HG03095 (cell line): Measurements from ENCODE around the gene MYH7B.

Experiments used
- ATAC-seq: cut with Tn5 transposase; IDR thresholded peaks from one replicate; pipeline ENCODE4 v1.9.1; 2021; ENCODE audit warnings: moderate library complexity; ENCODE audit not compliant: unreplicated experiment

The MYH7B gene

DNA sequence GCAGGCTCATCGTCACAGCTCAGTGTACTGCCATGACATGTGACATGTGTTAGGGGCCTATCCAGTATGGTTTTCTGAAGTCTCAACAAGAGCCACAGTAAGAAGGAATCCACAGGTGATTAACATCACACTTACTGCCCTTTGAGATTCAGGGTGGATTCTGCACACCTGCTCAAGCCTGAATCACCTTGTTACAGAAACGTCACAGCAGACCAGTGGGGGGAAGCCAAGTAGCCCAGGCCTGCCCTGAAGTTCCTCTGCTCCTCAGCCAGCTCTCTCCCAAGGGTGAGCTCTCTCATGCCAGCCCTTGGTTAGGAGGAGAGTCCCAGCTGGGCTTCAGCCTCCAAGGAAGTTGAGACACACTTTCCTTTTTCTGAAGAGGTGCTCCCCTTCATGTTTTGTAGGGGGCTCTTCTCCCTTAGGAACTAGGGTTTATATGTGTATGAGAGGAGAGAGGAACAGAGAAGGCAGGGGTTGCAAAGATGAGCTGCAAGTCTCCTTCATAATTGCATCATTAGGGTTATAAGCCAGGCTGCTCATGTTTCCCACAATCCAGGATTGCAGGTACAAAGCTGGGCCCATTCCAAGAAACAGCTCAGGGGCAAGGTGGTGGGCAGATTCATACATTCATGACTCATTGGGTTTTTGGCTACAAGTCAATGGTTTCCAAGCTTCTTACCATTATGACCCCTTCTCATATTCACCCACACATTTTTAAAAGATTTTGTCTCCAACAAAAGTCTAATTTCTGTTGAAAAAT is 11.7 kb upstream of the MYH7B start:
- ATAC-seq: no peak

- no peak for ATAC-seq
These were observed 10.2 kb upstream of the MYH7B start for GRCh38 chr20:34945315-34946077.

GRCh38 chr20:34946661-34947060 is 9.0 kb upstream of the MYH7B start:
- no peak for ATAC-seq

- ATAC-seq: no peak
These were observed 8.3 kb upstream of the MYH7B start for GRCh38 chr20:34947336-34947735.

DNA sequence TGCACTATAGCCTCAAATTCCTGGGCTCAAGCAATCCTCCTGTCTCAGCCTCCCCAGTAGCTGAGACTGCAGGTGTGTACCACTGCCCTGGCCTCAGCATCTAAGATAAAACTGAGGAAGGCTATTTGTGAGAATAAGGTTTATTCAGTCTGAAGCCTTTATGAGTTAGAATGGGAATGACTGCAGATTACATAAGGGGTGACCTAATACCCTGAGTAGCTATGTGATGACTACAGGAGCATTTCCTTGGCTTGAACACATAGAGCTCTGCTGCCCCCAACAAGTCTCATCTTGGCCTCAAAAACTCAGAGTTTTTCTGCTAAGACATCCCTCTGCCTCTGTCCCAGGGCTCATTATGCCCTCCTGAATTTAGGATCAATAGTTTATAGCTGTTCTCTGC is 7.6 kb upstream of the MYH7B start:
- ATAC-seq: no peak

DNA sequence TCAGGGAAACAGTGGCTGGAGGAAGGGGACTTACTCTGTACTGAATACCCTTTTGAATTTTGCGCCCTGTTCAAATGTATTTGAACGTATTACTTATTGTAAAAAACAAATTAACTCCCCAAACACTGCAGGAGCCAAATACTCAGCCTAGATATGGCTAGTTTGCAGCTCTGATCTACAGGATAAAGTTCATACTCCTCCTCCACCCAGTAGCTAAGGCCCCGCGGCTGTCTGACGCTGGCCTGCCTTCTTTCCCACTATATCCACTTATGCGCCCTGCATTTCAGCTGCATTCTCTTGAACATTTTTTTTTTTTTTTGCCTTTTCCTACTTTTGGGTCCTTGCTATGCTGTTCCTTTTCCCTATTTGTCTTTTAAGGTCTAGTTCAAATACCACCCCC is 6.5 kb upstream of the MYH7B start:
- no peak for ATAC-seq

- no peak for ATAC-seq
These were observed 4.4 kb upstream of the MYH7B start for GRCh38 chr20:34951252-34951651.

DNA sequence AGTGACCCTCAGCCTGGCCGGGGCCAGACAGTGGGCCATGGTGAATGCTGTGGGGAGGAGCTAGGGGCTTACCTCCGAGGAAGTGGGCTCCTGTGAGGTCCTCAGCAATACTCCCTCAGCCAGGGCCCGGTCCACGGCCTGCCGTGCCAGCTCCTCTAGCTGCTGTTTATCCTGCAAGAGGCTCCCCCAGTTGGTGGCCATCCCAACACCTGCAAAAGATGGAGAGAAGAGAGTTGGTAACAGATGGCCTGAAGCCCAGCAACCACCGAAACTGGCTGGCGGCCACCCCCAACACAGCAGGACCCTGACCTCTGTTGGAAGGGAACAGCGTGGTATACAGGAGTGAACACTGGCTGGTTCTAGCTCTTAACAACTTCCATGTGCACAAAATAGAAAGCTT is 4.0 kb upstream of the MYH7B start:
- no peak for ATAC-seq

DNA sequence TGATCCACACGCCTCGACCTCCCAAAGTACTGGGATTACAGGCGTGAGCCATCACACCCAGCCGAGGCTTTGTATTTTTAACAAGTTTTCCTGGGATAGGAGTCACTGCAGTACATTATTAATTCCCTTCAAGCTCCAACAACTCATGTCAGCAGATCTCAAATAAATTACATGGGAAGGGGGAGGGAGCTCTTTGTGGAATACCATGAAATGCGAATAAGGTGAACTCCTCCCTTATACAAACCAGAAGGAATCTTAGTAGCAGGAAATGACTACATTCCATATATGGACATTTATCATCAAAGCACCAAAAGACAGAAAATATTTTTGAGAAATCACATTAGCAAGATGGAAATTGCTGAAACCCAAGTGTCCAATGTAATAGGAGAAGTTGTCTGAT is 3.0 kb upstream of the MYH7B start:
- no peak for ATAC-seq

DNA sequence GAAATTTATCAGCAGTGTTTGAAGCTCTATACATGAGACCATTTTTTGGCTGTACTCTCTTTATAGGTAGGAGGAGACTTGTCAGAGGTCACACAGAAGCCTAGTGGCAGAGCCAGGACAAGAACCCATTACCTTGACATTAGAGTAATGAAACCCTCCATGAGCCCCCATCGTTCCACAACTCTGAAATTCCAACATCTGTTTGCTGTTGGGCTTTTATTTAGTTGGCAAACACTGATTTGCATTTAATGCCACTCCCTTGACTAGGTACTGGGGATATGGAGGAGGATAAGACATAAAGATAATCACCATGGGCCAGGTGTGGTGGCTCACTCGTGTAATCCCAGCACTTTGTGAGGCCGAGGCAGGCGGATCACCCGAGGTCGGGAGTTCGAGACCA is 1.7 kb upstream of the MYH7B start:
- no peak for ATAC-seq

- no peak for ATAC-seq
These were observed 801 bp upstream of the MYH7B start for GRCh38 chr20:34954904-34955230.

DNA sequence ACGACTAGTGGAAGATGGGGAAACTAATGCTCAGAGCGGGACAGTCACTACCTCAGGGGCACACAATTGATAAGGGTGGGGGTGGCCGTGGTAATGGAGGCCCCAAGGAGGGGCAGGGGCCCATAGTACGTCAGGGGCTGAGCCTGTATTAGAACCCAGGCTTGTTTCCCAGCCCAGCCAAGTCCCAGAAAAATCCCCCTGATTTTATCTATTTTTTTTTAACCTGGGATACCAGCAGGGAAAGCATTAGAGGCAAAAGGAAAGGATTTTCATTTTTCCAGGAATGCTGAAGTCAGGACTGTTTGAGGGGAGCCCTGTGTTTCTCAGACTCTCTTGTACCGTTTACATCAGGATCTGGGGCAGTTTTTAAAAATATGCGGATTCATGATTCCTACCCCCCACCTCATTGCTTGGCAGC is 382 bp downstream of the MYH7B start:
- ATAC-seq: no peak

- no peak for ATAC-seq
These were observed 1.2 kb downstream of the MYH7B start for GRCh38 chr20:34956751-34957472.

DNA sequence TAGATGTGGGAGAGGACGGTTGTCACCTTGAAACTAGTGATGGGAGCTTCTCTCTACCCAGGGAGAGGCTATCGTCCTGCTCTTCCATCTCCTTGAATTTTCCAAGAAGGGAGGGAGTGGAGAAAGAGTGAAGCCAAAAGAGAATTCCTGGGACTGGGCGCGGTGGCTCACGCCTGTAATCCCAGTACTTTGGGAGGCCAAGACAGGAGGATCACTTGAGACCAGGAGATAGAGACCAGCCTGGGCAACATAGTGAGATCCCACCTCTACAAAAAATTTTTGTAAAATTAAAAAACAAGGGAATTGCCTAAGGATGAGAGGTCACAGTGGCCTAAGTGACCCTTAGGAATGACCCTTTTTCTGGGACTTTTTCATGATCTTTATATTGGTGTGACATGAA is 8.8 kb downstream of the MYH7B start:
- no peak for ATAC-seq

DNA sequence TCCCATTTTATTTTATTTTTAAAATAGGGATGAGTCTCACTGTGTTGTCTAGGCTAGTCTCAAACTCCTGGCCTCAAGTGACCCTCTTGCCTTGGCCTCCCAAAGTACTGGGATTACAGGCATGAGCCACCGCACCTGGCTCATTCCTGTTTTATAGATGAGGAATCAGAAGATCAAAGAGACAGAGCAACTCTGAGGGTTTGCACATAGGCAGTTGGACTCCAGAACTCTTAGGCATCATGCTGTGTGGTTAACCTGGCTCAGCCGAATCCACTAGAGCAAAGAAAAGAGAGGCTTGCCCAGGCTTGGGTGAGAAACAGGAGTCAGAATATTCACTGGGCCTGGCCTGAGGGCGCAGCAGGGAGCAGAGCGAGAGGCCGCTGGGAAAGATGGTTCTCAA is 9.4 kb downstream of the MYH7B start:
- no peak for ATAC-seq

- ATAC-seq: no peak
These were observed 11.8 kb downstream of the MYH7B start for GRCh38 chr20:34967421-34967820.

GRCh38 chr20:34968042-34968775 is 12.5 kb downstream of the MYH7B start:
- ATAC-seq: no peak

- no peak for ATAC-seq
These were observed 14.6 kb downstream of the MYH7B start for GRCh38 chr20:34970193-34970840.

GRCh38 chr20:34970846-34971560 is 15.3 kb downstream of the MYH7B start:
- ATAC-seq: no peak

DNA sequence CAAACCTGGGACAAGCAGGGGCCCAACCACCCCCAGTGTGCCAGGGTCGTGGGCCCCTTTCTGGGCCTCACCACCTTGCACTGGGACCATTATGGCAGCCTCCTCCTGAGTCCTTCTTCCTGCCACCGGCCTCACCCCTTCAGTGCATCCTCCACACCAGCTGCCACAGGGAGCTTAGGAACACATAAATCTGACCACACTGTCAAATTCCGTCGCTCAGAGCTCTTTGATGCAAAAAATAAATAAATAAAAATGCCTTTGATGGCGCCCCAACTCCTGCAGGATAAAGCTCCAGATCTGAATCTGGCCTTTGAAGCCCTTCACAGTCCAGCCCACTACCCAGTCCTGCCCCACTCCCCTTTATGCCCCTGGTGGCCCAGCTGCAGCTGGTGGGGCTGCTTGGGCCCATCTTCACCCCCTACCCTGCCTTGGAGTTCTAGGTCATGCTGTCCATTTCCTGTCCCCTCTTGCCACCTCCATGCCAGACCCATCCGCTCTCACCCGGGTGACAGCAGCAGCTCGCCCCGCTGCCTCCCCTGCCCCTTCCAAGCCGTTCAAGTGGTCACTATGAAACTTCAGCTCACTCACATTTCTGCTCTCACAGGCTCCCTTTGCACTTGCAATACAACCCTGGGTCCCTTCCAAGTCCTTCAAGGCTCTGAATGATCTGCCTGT is 16.0 kb downstream of the MYH7B start:
- no peak for ATAC-seq
